ENCODE measurements around the gene PTPN22. TPM values are rescaled to one million over a fixed set of nuclear protein-coding genes. Genes with fewer than 3 reads are reported as not detected.

Gene PTPN22
- total and polyA plus RNA-seq, 2 experiments from 2014 or later = 0.17 to 0.47 TPM

DNA sequence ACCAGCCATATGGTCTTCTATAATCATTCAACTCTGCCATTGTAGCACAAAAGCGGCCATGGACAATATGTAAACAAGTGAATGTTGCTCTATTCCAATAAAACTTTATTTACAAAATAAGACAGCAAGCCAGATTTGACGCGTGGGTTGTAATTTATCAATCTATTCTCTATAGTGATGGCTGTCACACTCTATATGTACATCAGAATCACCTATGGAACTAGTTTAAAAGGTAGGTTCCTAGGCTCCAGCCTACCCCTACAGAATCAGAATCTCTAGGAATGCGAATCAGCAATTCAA, 8.2 kb upstream of the PTPN22 start:
- Histone ChIP-seq H3K4me1 (ENCODE audit: insufficient read depth) (no peaks in the 10 kb centered on the region), H3K36me3 (replicated peaks; ENCODE audit: insufficient read depth, low read depth) (no peaks in the 10 kb centered on the region), H3K9me3 (ENCODE audit: low read depth) (no peaks in the 10 kb centered on the region), H2AFZ (no peak overlapping the region), H3K27me3 (no peaks in the 10 kb centered on the region), H4K20me1 (ENCODE audit: insufficient read depth, poor library complexity, severe bottlenecking) (no peaks in the 10 kb centered on the region), H3K79me2 (no peaks in the 10 kb centered on the region), H3K4me3 (no peak overlapping the region), H3K9me2 (replicated peaks; ENCODE audit: insufficient read depth) (no peaks in the 10 kb centered on the region), H3K27ac (no peak overlapping the region), H3K4me2 (no peak overlapping the region)
- WGBS (ENCODE audit: low lambda C conversion rate, missing lambda C conversion rate) = 87% methylated on average over 4 of the region's 4 CpGs
- no peak for TF ChIP-seq EZH2 (IDR thresholded peaks at IDR 0.05; ENCODE audit: borderline replicate concordance)
- TF ChIP-seq EZH2phosphoT487 (IDR thresholded peaks at IDR 0.05; ENCODE audit: low read depth, severe bottlenecking, unreplicated experiment) = no peak
- TF ChIP-seq, protein P1, sequence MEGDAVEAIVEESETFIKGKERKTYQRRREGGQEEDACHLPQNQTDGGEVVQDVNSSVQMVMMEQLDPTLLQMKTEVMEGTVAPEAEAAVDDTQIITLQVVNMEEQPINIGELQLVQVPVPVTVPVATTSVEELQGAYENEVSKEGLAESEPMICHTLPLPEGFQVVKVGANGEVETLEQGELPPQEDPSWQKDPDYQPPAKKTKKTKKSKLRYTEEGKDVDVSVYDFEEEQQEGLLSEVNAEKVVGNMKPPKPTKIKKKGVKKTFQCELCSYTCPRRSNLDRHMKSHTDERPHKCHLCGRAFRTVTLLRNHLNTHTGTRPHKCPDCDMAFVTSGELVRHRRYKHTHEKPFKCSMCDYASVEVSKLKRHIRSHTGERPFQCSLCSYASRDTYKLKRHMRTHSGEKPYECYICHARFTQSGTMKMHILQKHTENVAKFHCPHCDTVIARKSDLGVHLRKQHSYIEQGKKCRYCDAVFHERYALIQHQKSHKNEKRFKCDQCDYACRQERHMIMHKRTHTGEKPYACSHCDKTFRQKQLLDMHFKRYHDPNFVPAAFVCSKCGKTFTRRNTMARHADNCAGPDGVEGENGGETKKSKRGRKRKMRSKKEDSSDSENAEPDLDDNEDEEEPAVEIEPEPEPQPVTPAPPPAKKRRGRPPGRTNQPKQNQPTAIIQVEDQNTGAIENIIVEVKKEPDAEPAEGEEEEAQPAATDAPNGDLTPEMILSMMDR (IDR thresholded peaks at IDR 0.05; ENCODE audit: poor library complexity) = no peak
- no peak for DNase-seq (ENCODE audit: low spot score)

DNA sequence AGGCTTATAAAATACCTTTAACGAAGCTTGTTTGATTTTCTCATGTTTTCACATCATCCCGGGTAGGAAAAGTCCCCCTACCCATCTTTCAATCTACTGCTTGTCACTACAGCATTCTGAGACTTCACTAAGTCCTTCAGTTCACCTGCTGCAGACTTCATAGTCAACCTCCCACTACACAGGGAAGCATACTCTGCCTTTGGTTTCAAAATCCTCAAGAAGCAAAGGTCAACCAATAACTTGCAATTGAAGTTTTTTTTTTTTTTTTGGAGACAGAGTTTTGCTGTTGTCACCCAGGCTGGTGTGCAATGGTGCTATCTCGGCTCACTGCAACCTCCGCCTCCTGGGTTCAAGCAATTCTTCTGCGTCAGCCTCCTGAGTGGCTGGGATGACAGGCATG, 4.7 kb upstream of the PTPN22 start:
- Histone ChIP-seq H3K4me1 (ENCODE audit: insufficient read depth) (no peaks in the 10 kb centered on the region), H3K36me3 (replicated peaks; ENCODE audit: insufficient read depth, low read depth) (no peaks in the 10 kb centered on the region), H4K20me1 (ENCODE audit: insufficient read depth, poor library complexity, severe bottlenecking) (no peaks in the 10 kb centered on the region), H3K9me2 (replicated peaks; ENCODE audit: insufficient read depth) (no peaks in the 10 kb centered on the region), H3K79me2 (no peaks in the 10 kb centered on the region), H3K27ac (no peak overlapping the region), H3K4me3 (no peak overlapping the region), H3K9me3 (ENCODE audit: low read depth) (no peaks in the 10 kb centered on the region), H3K4me2 (no peak overlapping the region), H2AFZ (no peak overlapping the region), H3K27me3 (no peaks in the 10 kb centered on the region)
- TF ChIP-seq, protein P1 (IDR thresholded peaks at IDR 0.05; ENCODE audit: poor library complexity) = no peak
- TF ChIP-seq EZH2phosphoT487 (IDR thresholded peaks at IDR 0.05; ENCODE audit: low read depth, severe bottlenecking, unreplicated experiment) (no peak), EZH2 (IDR thresholded peaks at IDR 0.05; ENCODE audit: borderline replicate concordance) (no peak)
- DNase-seq (ENCODE audit: low spot score) = no peak
- WGBS (ENCODE audit: low lambda C conversion rate, missing lambda C conversion rate) = 89% methylated on average over 5 of the region's 5 CpGs

DNA sequence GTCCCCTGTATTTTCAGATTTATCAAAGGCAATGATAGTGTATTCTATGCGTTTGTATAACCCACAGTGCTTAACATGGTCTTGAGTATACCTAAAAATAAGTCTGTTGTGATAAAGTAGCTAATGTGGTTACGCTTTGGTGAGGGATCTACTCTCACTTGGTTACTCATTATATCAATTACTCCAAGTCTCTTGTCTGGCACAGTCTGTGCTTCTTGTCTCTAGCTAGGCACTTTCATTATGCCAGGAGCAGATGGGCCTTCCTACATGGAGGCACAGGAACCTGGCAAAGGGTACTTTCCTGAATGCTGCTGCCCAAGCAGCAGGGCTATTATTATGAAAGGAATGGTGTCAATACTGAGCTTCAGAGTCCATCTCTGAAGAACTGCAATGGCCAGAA, 4.2 kb upstream of the PTPN22 start:
- H3K36me3 ChIP-seq (replicated peaks; ENCODE audit: insufficient read depth, low read depth) = no peaks in the 10 kb centered on the region
- H2AFZ ChIP-seq = no peak overlapping the region
- no peak overlapping the region for H3K4me2 ChIP-seq
- no peak for DNase-seq (ENCODE audit: low spot score)
- no peaks in the 10 kb centered on the region for H3K9me2 ChIP-seq (replicated peaks; ENCODE audit: insufficient read depth)
- no peak for TF ChIP-seq EZH2phosphoT487 (IDR thresholded peaks at IDR 0.05; ENCODE audit: low read depth, severe bottlenecking, unreplicated experiment)
- no peak for TF ChIP-seq EZH2 (IDR thresholded peaks at IDR 0.05; ENCODE audit: borderline replicate concordance)
- TF ChIP-seq, protein P1 (IDR thresholded peaks at IDR 0.05; ENCODE audit: poor library complexity) = no peak
- H3K9me3 ChIP-seq (ENCODE audit: low read depth) = no peaks in the 10 kb centered on the region
- no peaks in the 10 kb centered on the region for H4K20me1 ChIP-seq (ENCODE audit: insufficient read depth, poor library complexity, severe bottlenecking)
- no peaks in the 10 kb centered on the region for H3K4me1 ChIP-seq (ENCODE audit: insufficient read depth)
- no peak overlapping the region for H3K4me3 ChIP-seq
- no peaks in the 10 kb centered on the region for H3K79me2 ChIP-seq
- no peak overlapping the region for H3K27ac ChIP-seq
- H3K27me3 ChIP-seq = no peaks in the 10 kb centered on the region
- WGBS (ENCODE audit: low lambda C conversion rate, missing lambda C conversion rate) = 88% methylated on average over 2 of the region's 2 CpGs
